Stimulated activated CD4-positive, alpha-beta T cell treated with anti-CD3 and anti-CD28 coated beads, TNF-alpha, amount 100 ng/mL, for 1 hour (primary cell): ENCODE results near the gene GNG12.

ENCODE experiments used
- DNase-seq, 3 donors: peaks; one replicate each; pipeline ENCODE4 v3.0.0-alpha.2; 2020; ENCODE audit warnings: low read depth in 3 of 3, low spot score in 1 of 3

Gene GNG12

GRCh38 chr1:67832737-67833601, at the start of gene GNG12:
Gene GNG12, minus strand, starts transcription at chr1:67833467. Its CDS starts 125,781 bp downstream, at chr1:67707686.
- no peak for DNase-seq

- no peak for DNase-seq
These were observed 49.1 kb upstream of the GNG12 start for GRCh38 chr1:67882196-67882958.

DNA sequence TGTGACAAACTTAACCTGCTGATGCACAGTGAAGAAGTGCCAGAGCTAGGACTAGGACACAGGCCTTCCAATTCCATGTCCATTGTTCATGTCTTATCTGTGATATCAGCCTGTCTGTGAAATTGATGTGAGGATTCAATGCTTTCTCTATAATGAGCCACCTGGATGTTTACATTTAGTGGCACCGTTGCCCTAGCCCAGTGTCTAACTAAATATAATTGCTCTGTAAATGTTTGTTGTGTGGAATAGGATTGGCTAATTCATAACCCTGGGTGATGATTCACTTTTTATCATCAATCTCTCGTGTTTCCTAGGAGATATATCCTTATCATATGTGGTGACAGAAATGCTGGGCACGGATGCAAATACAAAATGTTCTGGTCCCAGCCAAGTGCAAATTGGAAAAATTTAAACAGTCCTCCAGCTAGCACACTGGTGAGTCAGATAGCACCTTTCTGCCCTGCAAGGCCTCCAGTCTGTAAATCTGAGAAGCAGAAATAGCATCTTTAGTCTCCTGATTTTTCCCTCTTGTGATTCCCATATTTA, 46.9 kb upstream of the GNG12 start:
- no peak for DNase-seq

- DNase-seq, result no peak
These were observed 46.2 kb upstream of the GNG12 start for GRCh38 chr1:67879485-67879884.

DNA sequence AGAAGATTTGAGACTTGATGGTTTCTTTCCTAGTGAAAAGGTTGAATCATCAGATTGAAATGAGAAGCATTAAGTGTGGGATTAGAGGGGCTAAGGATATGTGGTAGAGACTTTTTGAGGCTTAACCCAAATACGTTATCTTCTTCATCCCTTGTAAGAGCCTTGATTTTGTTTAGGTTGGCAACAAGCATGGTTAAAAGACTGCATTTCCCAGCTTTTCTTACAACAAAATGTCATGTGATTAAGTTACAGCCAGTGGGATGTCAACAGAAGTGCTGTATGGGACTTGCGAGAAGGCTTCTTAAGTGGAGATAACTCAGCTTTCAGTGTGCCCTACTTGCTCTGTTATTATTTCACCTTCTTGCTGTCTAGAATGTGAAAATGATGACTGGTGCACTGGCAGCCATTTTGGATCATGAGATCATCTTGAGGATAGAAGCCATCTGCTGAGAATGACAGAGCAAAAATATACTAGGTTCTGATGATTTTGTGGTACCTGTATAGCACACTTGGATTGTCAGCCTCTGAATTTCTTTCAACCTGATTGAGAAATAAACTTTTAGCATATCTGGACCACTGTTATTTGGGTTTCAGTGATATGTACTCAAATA, 41.3 kb upstream of the GNG12 start:
- DNase-seq, result no peak

- no peak for DNase-seq
These were observed 36.0 kb upstream of the GNG12 start for GRCh38 chr1:67869233-67869632.

DNA sequence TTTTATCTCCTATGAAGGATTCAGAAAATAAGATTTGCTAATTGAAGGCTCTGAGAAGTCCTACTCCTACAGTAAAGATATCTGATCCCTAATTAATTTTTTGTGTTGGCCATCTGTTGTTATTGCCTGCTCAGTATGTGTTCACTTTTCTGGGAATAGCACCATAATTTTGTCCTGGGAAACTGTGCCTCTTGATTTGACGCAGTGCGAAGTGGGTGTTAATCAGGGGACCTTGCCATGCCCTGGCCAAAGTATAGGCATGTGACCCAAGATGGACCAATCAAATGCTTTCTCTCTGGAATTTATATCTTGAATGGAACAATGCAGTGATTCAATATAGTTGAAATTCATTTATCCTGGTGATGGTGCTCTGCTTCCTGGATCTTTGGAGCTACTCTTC, 30.4 kb upstream of the GNG12 start:
- DNase-seq, result no peak

DNA sequence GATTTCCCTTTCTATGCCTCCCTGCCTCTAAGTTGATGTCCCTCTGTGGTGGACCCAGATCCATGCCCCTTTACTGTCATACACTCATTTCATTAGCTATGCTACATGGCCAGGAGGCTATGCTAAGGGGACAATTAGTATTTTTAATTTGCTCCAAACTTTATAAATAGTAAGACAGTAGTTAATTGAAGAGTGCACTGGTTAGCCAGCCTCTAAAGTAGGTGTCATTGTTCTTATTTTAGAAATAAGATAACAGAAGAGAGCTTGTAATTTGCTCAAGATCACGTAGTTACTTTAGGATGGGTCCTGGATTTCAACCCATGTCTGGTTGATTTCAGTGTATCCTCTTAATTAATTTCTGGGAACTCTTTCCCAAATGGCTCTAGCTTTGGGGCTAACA, 29.4 kb upstream of the GNG12 start:
- no peak for DNase-seq

DNA sequence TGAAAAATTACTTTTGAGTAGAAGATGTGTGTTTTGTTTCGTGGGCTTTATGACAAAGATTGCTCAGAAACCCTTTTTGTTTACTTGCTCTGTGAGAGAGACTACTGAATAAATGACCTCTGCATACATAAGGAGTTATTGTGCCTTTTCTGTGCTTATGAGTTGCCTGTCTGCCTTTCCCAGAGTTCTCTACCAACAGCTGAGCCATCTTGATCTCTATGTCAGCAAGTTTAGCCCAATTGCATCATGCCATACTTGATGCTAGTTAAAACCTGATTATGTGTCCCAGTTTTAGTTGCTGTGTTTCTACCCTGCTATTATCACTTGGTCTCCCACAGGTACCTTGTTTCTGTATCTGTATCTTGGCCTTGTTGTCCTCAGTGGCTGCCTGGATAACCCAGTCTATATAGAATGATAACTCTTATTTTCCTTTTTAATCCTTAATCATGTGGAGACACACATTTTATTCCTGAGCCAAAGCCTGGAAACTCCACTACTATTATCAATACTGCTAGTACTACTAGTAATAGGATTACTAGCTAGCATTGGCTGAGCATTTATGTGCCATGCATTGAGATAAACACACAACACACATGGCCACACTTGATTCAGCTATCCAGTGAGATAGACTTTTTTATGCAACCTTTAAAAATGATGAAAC, 28.7 kb upstream of the GNG12 start:
- no peak for DNase-seq

DNA sequence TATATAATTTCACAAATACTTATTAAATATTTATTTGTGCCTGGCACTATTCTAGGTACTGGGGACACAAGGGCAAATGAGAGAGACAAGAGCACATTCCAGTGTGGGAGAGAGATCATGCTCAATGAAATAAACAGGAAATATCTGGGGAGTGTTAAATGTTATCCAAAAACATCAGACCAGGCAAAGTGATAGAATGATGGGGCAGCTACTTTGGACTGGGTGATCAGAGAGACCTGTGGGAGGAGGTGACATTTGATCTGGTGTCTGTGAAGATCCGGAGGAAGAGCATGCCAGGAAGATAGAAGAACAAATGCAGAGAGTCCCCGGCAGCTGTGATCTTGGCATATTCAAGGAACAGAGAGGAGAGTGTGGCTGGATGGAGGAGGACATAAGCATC, 27.5 kb upstream of the GNG12 start:
- DNase-seq, result no peak

GRCh38 chr1:67856921-67857320, 23.7 kb upstream of the GNG12 start:
- no peak for DNase-seq

DNA sequence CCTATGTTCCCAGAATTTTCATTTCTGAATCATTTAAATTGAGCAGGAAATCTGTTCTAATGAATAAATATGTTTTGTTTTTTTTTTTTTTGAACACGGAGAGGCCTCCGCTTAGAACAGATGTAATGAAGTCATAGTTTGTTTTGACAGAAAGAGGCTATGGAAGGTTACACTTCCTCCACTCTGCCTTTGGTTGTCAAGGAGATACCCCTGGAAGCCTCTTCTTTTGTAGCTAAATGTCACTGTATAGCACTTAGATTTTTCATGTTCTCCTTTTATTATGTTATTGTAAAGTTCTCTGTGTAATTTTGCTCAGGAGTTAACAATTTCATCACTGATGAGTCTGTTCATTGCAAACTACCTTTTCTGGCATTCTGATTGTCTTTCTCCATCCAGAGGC, 22.7 kb upstream of the GNG12 start:
- no peak for DNase-seq

DNA sequence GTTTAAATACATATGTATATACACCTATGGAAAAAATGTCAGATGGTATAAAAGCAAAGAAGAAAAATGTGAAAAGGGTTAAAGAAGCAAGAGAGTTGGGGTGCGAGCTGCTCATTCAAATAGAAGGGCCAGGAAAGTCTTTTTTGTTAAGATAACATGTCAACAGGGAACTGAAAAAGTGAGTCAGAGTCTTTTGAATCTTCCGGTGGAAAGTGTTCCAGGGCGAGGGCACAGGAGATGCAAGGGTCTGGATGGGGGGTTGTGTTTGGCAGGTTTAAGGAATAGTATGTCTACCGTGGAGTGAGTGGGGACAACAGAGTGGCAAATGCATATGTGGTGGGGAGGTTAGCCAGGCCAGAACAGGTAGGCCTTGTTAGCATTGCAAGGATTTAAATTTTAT, 22.2 kb upstream of the GNG12 start:
- DNase-seq, result no peak

DNA sequence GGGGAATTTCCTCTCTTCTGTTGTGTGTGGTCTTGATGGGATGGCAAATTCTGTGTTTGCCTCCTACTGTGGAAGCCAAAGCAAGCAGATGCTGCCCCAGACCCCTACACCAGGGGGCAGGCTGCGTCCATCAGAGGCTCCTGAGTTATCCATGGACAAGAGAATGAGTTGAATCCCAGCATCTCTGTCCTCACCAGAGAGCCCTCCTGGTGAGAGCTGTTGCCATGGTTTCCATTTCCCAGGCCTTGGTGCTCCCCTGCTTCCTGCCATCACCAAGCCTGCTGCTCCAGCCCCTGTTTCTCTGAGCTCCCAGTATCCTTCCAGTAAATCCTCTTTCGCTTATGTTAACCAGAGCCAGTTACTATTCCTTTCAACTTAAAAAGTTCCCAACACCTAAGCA, 20.4 kb upstream of the GNG12 start:
- no peak for DNase-seq

DNA sequence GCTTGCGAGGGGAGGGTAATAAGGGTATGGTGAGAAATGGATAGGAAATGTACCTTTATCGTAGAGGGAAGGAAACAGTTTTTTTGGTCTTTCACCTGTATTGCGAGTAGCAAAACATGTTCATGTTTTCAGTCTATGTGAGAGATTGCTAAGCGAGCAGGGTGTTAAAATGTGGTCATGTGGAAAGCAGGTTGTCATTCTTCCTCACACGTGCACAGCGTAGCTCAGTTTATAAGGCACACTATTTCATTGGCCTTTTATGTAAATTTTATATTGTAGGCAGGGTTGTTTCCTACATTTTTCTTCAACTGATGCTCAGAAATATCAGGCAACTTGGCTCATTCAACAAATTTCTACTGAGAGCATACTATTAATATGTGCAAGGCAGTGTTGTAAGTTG, 18.5 kb upstream of the GNG12 start:
- DNase-seq, result no peak

- no peak for DNase-seq
These were observed 17.4 kb upstream of the GNG12 start for GRCh38 chr1:67850611-67851075.

- no peak for DNase-seq
These were observed 16.9 kb upstream of the GNG12 start for GRCh38 chr1:67850151-67850551.

DNA sequence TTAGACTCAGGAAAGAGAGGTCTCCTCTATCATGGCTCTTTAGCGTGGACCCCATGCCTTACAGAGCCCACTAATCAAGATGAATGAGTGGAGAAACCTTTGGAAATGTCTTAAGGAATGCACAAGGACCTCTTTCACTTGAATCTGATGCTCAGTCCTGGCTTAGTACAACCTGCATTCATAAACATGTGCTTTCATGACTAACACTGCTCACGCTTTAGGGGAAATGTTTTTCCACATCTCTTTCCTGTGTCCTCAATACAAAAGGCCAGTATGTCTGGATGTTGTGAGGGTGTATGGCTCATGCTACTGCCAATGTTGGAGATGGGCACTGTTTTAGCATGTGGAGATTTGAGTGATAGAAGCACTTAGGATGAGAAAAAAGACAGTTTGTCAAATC, 14.2 kb upstream of the GNG12 start:
- DNase-seq, result no peak

GRCh38 chr1:67846538-67846937, 13.3 kb upstream of the GNG12 start:
- DNase-seq, result no peak

GRCh38 chr1:67844988-67845387, 11.7 kb upstream of the GNG12 start:
- no peak for DNase-seq

DNA sequence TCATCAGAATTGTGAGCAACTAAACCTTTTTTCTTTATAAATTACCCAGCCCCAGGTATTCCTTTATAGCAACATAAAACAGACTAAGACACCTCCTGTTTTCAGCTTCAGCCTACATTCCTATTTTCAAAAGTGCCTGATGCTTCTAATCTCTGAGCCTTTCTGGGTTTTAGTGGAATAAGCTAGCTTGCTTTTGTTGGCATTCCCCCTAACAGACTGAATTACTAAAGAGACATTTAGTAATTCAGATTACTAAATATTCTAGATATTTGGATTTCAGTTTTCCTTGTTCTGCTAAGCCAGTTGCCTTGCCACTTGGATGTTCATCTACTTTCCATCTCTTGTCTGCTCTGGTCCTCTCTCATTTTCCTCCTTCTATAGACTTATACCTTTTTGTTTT, 10.5 kb upstream of the GNG12 start:
- no peak for DNase-seq
